Panc1 (cell line): ENCODE results near the gene GGT5. TPM values are rescaled to one million over a fixed set of nuclear protein-coding genes. Genes with fewer than 3 reads are reported as not detected.

ENCODE experiments used
- ATAC-seq: fragments of 200-7000 bp; cut with Tn5 transposase; 2 replicates; pipeline ENCODE4 v1.9.1; 2020; ENCODE audit warnings: mild to moderate bottlenecking, moderate library complexity
- BruUV-seq: library from RNA; stranded (reverse); fragments of 400-500 nt; replicated peaks from 2 replicates; lab custom pipeline; 2021; lab: Mats Ljungman, UMichigan
- CTCF ChIA-PET: fragments of 300-600 bp; sonication (Branson Sonifier 250); formaldehyde crosslinking; loops from one replicate; lab custom pipeline; 2022; ENCODE audit warnings: antibody characterized with exemption; lab: Charles Lee
- POLR2A ChIA-PET: fragments of 300-600 bp; sonication (Branson Sonifier 250); formaldehyde crosslinking; loops from one replicate; lab custom pipeline; 2022; ENCODE audit warnings: antibody characterized with exemption; lab: Charles Lee
- DNase-seq: peaks from one replicate; pipeline ENCODE4 v3.0.0-alpha.2; 2010; ENCODE audit warnings: low read depth, low spot score
- H3K27ac ChIP-seq: 2 replicates; pipeline ENCODE4 v1.5.1; 2011; ENCODE audit warnings: mild to moderate bottlenecking, low read length, inconsistent platforms
- H3K27me3 ChIP-seq: fragments of 200-500 bp; sonication (Bioruptor generic); 2 replicates; pipeline ENCODE4 v1.6.0; 2014; ENCODE audit warnings: low read length, inconsistent platforms; ENCODE audit not compliant: control insufficient read depth, insufficient read depth
- H3K36me3 ChIP-seq: fragments of 200-500 bp; sonication (Bioruptor generic); 2 replicates; pipeline ENCODE4 v1.5.1; 2014; ENCODE audit warnings: inconsistent platforms, mild to moderate bottlenecking, low read length, moderate library complexity; ENCODE audit not compliant: control insufficient read depth, insufficient read depth
- H3K4me1 ChIP-seq: 2 replicates; pipeline ENCODE4 v1.5.1; 2011; ENCODE audit warnings: inconsistent platforms, mild to moderate bottlenecking, low read length, moderate library complexity; ENCODE audit not compliant: control insufficient read depth, insufficient read depth
- H3K4me3 ChIP-seq, 2 experiments: 2 replicates each; pipeline ENCODE4 v1.5.1; 2011 to 2012; ENCODE audit warnings: low read depth in 2 of 2, low read length in 2 of 2, mild to moderate bottlenecking in 2 of 2, inconsistent platforms in 1 of 2, moderate library complexity in 1 of 2
- H3K9me3 ChIP-seq: fragments of 200-500 bp; sonication (Bioruptor generic); 2 replicates; pipeline ENCODE4 v1.5.1; 2014; ENCODE audit warnings: low read depth, mild to moderate bottlenecking, inconsistent platforms, low read length, moderate library complexity; ENCODE audit not compliant: control insufficient read depth, insufficient read depth
- CTCF ChIP-seq: fragments of 450-650 bp; IDR thresholded peaks from 2 replicates; pipeline ENCODE4 v1.5.1; 2017; ENCODE audit warnings: mild to moderate bottlenecking
- POLR2AphosphoS5 ChIP-seq: IDR thresholded peaks from 2 replicates; pipeline ENCODE4 v1.6.1; 2012; ENCODE audit warnings: mild to moderate bottlenecking, low read depth, low read length, moderate library complexity
- REST ChIP-seq, 2 experiments: IDR thresholded peaks; 2 replicates each; pipeline ENCODE4 v1.6.1; 2011 to 2012; ENCODE audit warnings: low read depth in 2 of 2, control low read depth in 1 of 2, low read length in 1 of 2, mild to moderate bottlenecking in 1 of 2, moderate library complexity in 1 of 2; ENCODE audit not compliant: insufficient read depth in 1 of 2
- SIN3A ChIP-seq: IDR thresholded peaks from 2 replicates; pipeline ENCODE4 v1.6.1; 2012; ENCODE audit warnings: low read depth, mild to moderate bottlenecking, low read length, moderate library complexity, borderline replicate concordance; ENCODE audit not compliant: insufficient read depth
- TCF7L2 ChIP-seq: IDR thresholded peaks from 2 replicates; pipeline ENCODE4 v1.6.1; 2011; ENCODE audit warnings: mild to moderate bottlenecking, low read depth, low read length, inconsistent platforms
- in situ Hi-C: cut with HindIII; loops from 2 replicates; pipeline ENCODE4 v1.10.0; 2016; ENCODE audit warnings: low sequenced_read_pairs, low pct_unique_long_range_greater_than_20kb
- intact Hi-C: fragments of 100-400 bp; cut with micrococcal nuclease; formaldehyde crosslinking; loops from one replicate; pipeline ENCODE4 v1.10.0; 2022; ENCODE audit not compliant: unreplicated experiment
- total RNA-seq: library from RNA; stranded (reverse); gene quantifications from one replicate; pipeline ENCODE4 v1.2.1, GENCODE V29; 2021; ENCODE audit not compliant: unreplicated experiment

GGT5 gene
- total RNA-seq, 1 experiment from 2014 or later: 3.6 TPM

- intact Hi-C loops (no loop called here), in situ Hi-C loops (no loop called here)
- CTCF ChIA-PET: no interaction called here
- ATAC-seq (peak; percentile 42; the same call in 1 of the 2 replicates), DNase-seq (no peak)
- H3K27me3 ChIP-seq: no peaks in the 10 kb centered on the region
- no peaks in the 10 kb centered on the region for H3K4me1 ChIP-seq
- H3K27ac ChIP-seq: no peak overlapping the region; the same call in 1 of the 2 replicates
- H3K9me3 ChIP-seq: no peaks in the 10 kb centered on the region
- POLR2A ChIA-PET: no interaction called here
- no peaks in the 10 kb centered on the region for H3K36me3 ChIP-seq
- TF ChIP-seq SIN3A: no peak
- no peak; the same call in 1 of the 2 replicates for TF ChIP-seq CTCF
- TF ChIP-seq REST (IDR thresholded peaks at IDR 0.05; ENCODE audit: insufficient read depth in 1 of 2, low read depth in 2 of 2, low read length in 1 of 2): no peak
- no peak for TF ChIP-seq POLR2AphosphoS5
- no peak for TF ChIP-seq TCF7L2
- no TSS peak for BruUV-seq
- no peak overlapping the region for H3K4me3 ChIP-seq
These were observed 13.8 kb downstream of the GGT5 start for GRCh38 chr22:24230911-24231656.

GRCh38 chr22:24225951-24226350 is 18.9 kb downstream of the GGT5 start:
- intact Hi-C loops (no loop called here), in situ Hi-C loops (no loop called here)
- no peak overlapping the region for H3K27ac ChIP-seq
- no peak overlapping the region for H3K4me3 ChIP-seq
- POLR2A ChIA-PET: no interaction called here
- H3K36me3 ChIP-seq: no peaks in the 10 kb centered on the region
- BruUV-seq: no TSS peak
- DNase-seq (no peak), ATAC-seq (no peak)
- TF ChIP-seq REST (IDR thresholded peaks at IDR 0.05; ENCODE audit: insufficient read depth in 1 of 2, low read depth in 2 of 2, low read length in 1 of 2) (no peak), TCF7L2 (no peak), CTCF (no peak), SIN3A (no peak), POLR2AphosphoS5 (no peak)
- CTCF ChIA-PET: no interaction called here
- H3K9me3 ChIP-seq: peaks cover 3% of the 10 kb centered on the region; the same call in 1 of the 2 replicates
- H3K27me3 ChIP-seq: no peaks in the 10 kb centered on the region
- no peaks in the 10 kb centered on the region for H3K4me1 ChIP-seq
